Measurements from ENCODE around the gene OBSL1. TPM values are rescaled to one million over a fixed set of nuclear protein-coding genes. Genes with fewer than 3 reads are reported as not detected.
A peak's percentile ranks its signal among the peaks of the same experiment; 100 is the strongest.

Gene OBSL1
- total and polyA plus RNA-seq, 12 donors, result 108 to 310 (median 171) TPM

DNA sequence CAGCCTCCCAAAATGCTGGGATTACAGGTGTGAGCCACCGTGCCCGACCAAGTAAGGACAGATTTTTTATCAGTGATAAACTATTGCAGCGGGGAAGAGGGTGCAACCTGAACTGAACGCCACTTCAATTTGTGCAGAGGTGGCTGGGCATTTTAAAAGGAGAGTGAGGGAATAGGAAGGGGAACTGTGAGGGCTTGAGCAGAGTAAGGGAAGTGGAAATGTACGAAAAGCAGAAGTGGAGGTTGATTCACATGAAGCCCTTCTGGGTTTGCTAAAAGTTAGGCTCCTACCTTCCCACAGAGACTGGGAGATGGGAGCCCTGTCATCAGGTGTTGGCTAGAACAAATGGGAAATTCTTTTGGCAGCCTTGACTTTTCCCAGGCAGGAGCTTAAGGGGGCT is 32.4 kb upstream of the OBSL1 start:
- WGBS, 2 donors, result 89 to 94% methylated on average over 5 of the region's 5 CpGs
- no peak overlapping the region for H3K4me3 ChIP-seq

DNA sequence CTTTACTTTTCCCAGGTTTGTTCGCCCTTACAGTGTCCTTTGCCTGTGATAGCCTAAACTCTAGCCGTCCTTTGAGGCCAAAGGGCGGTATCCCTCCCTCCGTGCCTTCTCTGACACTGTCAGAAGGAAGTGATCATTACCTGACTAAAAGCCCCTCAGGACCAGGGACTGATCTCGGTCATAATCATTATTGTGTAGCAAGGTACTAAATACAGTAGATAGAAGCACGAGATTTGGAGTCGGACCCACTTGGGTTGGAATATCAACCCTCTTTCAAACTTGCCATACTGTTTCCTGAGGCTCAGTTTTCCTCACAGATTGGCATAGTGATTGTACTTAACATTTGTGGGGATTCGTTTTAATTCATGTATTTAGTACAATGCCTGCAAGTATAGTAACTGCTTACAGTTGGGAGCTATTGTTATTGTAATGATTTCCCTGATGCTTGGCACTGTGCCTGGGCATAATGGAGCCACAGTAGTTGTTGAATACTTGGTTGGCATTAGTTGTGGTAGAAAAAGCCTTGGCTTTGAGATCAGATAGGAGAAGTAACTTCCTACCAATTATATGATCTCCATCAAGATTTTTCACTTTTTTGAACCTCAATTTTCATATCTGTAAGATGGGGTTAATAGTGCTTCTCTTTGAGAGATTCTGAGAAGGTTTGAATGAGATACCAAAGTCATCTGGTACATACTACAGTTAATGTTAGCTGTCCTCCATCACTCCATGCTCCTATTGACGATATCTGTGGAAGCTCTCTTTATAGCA is 27.2 kb upstream of the OBSL1 start:
- DNase-seq, result no peak

More for the DNA sequence above, 32.4 kb upstream of the OBSL1 start:
- no peaks in the 10 kb centered on the region for H3K9me3 ChIP-seq
- no peak for ATAC-seq
- TF ChIP-seq, protein P1, sequence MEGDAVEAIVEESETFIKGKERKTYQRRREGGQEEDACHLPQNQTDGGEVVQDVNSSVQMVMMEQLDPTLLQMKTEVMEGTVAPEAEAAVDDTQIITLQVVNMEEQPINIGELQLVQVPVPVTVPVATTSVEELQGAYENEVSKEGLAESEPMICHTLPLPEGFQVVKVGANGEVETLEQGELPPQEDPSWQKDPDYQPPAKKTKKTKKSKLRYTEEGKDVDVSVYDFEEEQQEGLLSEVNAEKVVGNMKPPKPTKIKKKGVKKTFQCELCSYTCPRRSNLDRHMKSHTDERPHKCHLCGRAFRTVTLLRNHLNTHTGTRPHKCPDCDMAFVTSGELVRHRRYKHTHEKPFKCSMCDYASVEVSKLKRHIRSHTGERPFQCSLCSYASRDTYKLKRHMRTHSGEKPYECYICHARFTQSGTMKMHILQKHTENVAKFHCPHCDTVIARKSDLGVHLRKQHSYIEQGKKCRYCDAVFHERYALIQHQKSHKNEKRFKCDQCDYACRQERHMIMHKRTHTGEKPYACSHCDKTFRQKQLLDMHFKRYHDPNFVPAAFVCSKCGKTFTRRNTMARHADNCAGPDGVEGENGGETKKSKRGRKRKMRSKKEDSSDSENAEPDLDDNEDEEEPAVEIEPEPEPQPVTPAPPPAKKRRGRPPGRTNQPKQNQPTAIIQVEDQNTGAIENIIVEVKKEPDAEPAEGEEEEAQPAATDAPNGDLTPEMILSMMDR (IDR thresholded peaks at IDR 0.05), result no peak
- H3K27me3 ChIP-seq, result no peaks in the 10 kb centered on the region
- intact Hi-C loops (cut with DNase I), result no loop called here
- H3K36me3 ChIP-seq, result peaks cover 0 to 82% (median 33%) of the 10 kb centered on the region in 9 donors
- peak overlapping the region in 1 of 10 donors; percentile 50 for H3K27ac ChIP-seq
- H3K4me1 ChIP-seq, result peaks cover 0 to 14% (median 0%) of the 10 kb centered on the region in 9 donors
- no peak for DNase-seq

DNA sequence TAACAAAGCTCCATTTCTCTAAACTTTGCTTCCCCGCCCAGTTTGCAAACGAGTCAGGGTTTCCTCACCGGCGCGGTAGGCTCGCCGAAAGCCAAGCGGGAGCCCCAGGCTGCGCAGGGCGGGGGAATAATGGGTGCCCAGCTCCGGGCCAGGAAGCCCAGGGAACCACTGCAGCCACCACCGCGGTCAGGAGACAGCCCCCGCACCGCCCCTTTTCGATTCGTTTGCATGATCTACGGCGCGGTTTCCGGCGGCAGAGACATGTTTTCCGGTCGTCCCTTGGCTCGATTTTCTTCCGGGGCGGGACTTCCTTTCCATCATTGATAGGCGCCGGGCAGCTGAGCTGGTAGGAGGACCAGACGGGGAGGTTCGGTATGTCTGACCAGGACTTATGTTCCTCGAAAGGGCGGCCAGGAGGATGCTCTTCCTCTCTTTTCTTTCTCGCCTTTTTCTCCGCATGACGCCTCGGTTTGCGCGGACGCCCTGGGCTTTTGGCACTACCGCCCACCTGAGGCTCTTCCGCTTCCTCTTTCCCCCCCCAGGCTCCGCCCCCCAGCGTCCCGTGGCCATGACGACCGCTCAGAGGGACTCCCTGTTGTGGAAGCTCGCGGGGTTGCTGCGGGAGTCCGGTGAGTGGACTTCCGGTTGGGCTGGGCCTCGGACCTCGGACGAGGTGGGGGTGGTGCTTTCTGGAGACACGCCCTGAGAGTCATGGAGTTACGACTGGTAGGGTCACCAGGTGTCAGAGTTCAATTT is 26.4 kb upstream of the OBSL1 start, which contains the start of gene STK11IP:
Gene STK11IP, plus strand, starts transcription at position 306 of the 756 bp plus-strand sequence. Its CDS starts 263 bp downstream, at position 569.
- TF ChIP-seq, protein P1 (IDR thresholded peaks at IDR 0.05), result no peak
- peaks cover 0 to 29% (median 10%) of the 10 kb centered on the region in 9 donors for H3K4me1 ChIP-seq
- DNase-seq (peak; percentile 94 to 98), ATAC-seq (peak; percentile 96 to 99 (median 98))
- peak within 1 kb of the TSS; percentile 46 to 80 (median 70) for H3K4me3 ChIP-seq
- H3K27me3 ChIP-seq, result no peaks in the 10 kb centered on the region
- intact Hi-C loops (cut with DNase I), result loop anchor here in 4 of 10 donors (1.0 to 5.0 kb wide), 7 partner anchors 27 to 209 kb away; partner anchors contain the start of genes CHPF (in 2 of the 4), OBSL1 (in 1 of the 4) and TMEM198 (in 1 of the 4)
- H3K27ac ChIP-seq, result peak within 1 kb of the TSS; percentile 87 to 97 (median 94)
- peaks cover 0 to 22% (median 13%) of the 10 kb centered on the region in 9 donors for H3K36me3 ChIP-seq
- no peaks in the 10 kb centered on the region for H3K9me3 ChIP-seq
- 0 to 1% methylated on average over 57 of the region's 57 CpGs for WGBS, 2 donors

More for the DNA sequence above, 27.2 kb upstream of the OBSL1 start:
- Histone ChIP-seq H3K4me3 (peak overlapping the region; percentile 46 to 80 (median 70)), H3K36me3 (peaks cover 0 to 30% (median 13%) of the 10 kb centered on the region in 9 donors), H3K9me3 (no peaks in the 10 kb centered on the region), H3K4me1 (peaks cover 0 to 25% (median 10%) of the 10 kb centered on the region in 9 donors), H3K27ac (peak overlapping the region; percentile 87 to 97 (median 94)), H3K27me3 (no peaks in the 10 kb centered on the region)
- 26 to 27% methylated on average over 9 of the region's 9 CpGs for WGBS, 2 donors
- intact Hi-C loops (cut with DNase I), result loop anchor here in 4 of 10 donors (1.0 to 5.0 kb wide), 5 partner anchors 44 to 210 kb away; partner anchors contain the start of genes CHPF (in 1 of the 4) and TMEM198 (in 1 of the 4)
- ATAC-seq, result no peak
- TF ChIP-seq, protein P1 (IDR thresholded peaks at IDR 0.05), result no peak
